Mesenchymal stem cell (in vitro differentiated cells and primary cell): Measurements from ENCODE around the gene RTN4.

Experiments used
- DNase-seq: peaks from one replicate; pipeline ENCODE4 v3.0.0-alpha.2; 2013
- H2AFZ ChIP-seq: one replicate; pipeline ENCODE4 v1.6.1; 2013; ENCODE audit warnings: low read depth, mild to moderate bottlenecking, control low read depth, inconsistent platforms, low read length, moderate library complexity
- H2AK5ac ChIP-seq: 2 replicates; pipeline ENCODE4 v1.6.1; 2013; ENCODE audit warnings: low read length, moderate library complexity, mild to moderate bottlenecking, inconsistent platforms; ENCODE audit not compliant: severe bottlenecking
- H2BK120ac ChIP-seq: one replicate; pipeline ENCODE4 v1.6.1; 2013; ENCODE audit warnings: low read depth, mild to moderate bottlenecking, inconsistent platforms, low read length, moderate library complexity
- H2BK12ac ChIP-seq, 2 experiments: one replicate each; pipeline ENCODE4 v1.6.1; 2013; ENCODE audit warnings: inconsistent platforms in 2 of 2, low read length in 2 of 2, mild to moderate bottlenecking in 2 of 2, moderate library complexity in 2 of 2, control low read depth in 1 of 2
- H2BK15ac ChIP-seq: one replicate; pipeline ENCODE4 v1.6.1; 2013; ENCODE audit warnings: mild to moderate bottlenecking, low read depth, inconsistent platforms; ENCODE audit not compliant: poor library complexity, severe bottlenecking
- H2BK5ac ChIP-seq: 2 replicates; pipeline ENCODE4 v1.6.1; 2013; ENCODE audit warnings: low read depth, mild to moderate bottlenecking, low read length, control low read depth, inconsistent platforms; ENCODE audit not compliant: poor library complexity, severe bottlenecking
- H3K14ac ChIP-seq, 2 experiments: one replicate each; pipeline ENCODE4 v1.6.1; 2013; ENCODE audit warnings: inconsistent platforms in 2 of 2, low read length in 2 of 2, control low read depth in 1 of 2, mild to moderate bottlenecking in 1 of 2, moderate library complexity in 1 of 2
- H3K18ac ChIP-seq, 2 experiments: one replicate each; pipeline ENCODE4 v1.6.1; 2013; ENCODE audit warnings: inconsistent platforms in 2 of 2, low read length in 2 of 2, control low read depth in 1 of 2, low read depth in 1 of 2, mild to moderate bottlenecking in 1 of 2
- H3K23ac ChIP-seq, 2 experiments: one replicate each; pipeline ENCODE4 v1.6.1; 2013; ENCODE audit warnings: inconsistent platforms in 2 of 2, low read length in 2 of 2, mild to moderate bottlenecking in 2 of 2, moderate library complexity in 2 of 2, control low read depth in 1 of 2
- H3K27ac ChIP-seq: 2 replicates; pipeline ENCODE4 v1.5.1; 2013; ENCODE audit warnings: mild to moderate bottlenecking, moderate library complexity, low read length, control low read depth, inconsistent platforms; ENCODE audit not compliant: poor library complexity, severe bottlenecking
- H3K27me3 ChIP-seq, 2 experiments: 2 replicates each; pipeline versions ENCODE4 v1.6.1 to v1.7.0; 2013; ENCODE audit warnings: low read length in 2 of 2, mild to moderate bottlenecking in 2 of 2, moderate library complexity in 2 of 2, control low read depth in 1 of 2, inconsistent platforms in 1 of 2; ENCODE audit not compliant: control insufficient read depth in 1 of 2, insufficient read depth in 1 of 2
- H3K36me3 ChIP-seq, 2 experiments: 2 replicates each; pipeline versions ENCODE4 v1.6.1 to v1.7.0; 2013; ENCODE audit warnings: low read length in 2 of 2, control low read depth in 1 of 2, inconsistent platforms in 1 of 2, low read depth in 1 of 2, mild to moderate bottlenecking in 1 of 2; ENCODE audit not compliant: insufficient read depth in 2 of 2, control insufficient read depth in 1 of 2
- H3K4ac ChIP-seq, 2 experiments: one replicate each; pipeline ENCODE4 v1.6.1; 2013; ENCODE audit warnings: inconsistent platforms in 2 of 2, low read length in 2 of 2, mild to moderate bottlenecking in 2 of 2, moderate library complexity in 2 of 2, control low read depth in 1 of 2, low read depth in 1 of 2
- H3K4me1 ChIP-seq: 2 replicates; pipeline ENCODE4 v1.6.1; 2013; ENCODE audit warnings: low read depth, low read length, control low read depth; ENCODE audit not compliant: control insufficient read depth, insufficient read depth
- H3K4me2 ChIP-seq: 2 replicates; pipeline ENCODE4 v1.6.1; 2013; ENCODE audit warnings: low read length, mild to moderate bottlenecking, inconsistent platforms; ENCODE audit not compliant: poor library complexity, severe bottlenecking
- H3K4me3 ChIP-seq, 2 experiments: 2 replicates each; pipeline versions ENCODE4 v1.5.1 to v1.7.0; 2013; ENCODE audit warnings: low read length in 2 of 2, mild to moderate bottlenecking in 2 of 2, control low read depth in 1 of 2, low read depth in 1 of 2; ENCODE audit not compliant: insufficient read depth in 1 of 2
- H3K79me1 ChIP-seq: replicated peaks from 2 replicates; pipeline ENCODE4 v1.6.1; 2013; ENCODE audit warnings: mild to moderate bottlenecking, control low read depth, low read length, inconsistent platforms; ENCODE audit not compliant: poor library complexity, severe bottlenecking
- H3K9ac ChIP-seq: 2 replicates; pipeline ENCODE4 v1.7.0; 2013; ENCODE audit warnings: mild to moderate bottlenecking, low read length, moderate library complexity
- H3K9me3 ChIP-seq: 2 replicates; pipeline ENCODE4 v1.7.0; 2013; ENCODE audit warnings: mild to moderate bottlenecking, low read length; ENCODE audit not compliant: control insufficient read depth
- H4K8ac ChIP-seq: one replicate; pipeline ENCODE4 v1.6.1; 2013; ENCODE audit warnings: inconsistent platforms, mild to moderate bottlenecking, low read length, moderate library complexity
- H4K91ac ChIP-seq: one replicate; pipeline ENCODE4 v1.6.1; 2013; ENCODE audit warnings: mild to moderate bottlenecking, low read length, inconsistent platforms
- WGBS: methylation state at CpG from one replicate; pipeline ENCODE4 v1.1.7; 2013; ENCODE audit warnings: mixed read lengths; 5-methylcytosine and 5-hydroxymethylcytosine counted together

The RTN4 gene

DNA sequence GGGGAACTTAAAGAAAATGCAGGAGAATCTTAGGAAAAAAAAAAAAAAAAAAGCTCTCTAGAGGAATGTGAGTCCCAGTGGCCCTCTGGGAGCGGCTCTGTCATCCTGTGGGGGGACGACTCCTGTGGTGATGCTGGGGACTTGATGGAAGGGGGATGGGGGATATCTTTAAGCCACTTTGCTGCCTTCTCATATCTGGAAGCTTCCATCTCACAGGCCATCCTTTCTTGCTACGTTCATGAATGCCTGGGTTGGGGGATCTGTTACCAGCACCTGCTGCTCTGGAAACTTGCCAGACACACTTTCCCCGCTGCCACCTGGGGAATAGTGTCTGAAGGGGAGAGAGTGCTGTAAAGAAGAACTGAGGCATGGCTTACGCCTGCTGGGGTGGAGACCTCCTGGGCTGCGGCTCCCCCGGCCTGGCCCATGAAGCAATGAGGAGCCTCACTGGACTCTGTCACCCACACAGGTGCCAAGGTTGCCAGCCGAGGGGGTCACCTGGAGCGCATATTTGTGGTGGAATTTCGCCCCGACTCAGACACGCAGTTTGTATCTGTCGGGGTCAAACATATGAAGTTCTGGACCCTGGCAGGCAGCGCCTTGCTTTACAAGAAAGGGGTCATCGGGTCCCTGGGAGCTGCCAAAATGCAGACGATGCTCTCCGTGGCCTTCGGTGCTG, 92.8 kb downstream of the RTN4 start:
- Histone ChIP-seq H3K27me3 (no peaks in the 10 kb centered on the region), H3K4me3 (no peak overlapping the region), H3K27ac (no peak overlapping the region), H2AFZ (no peak overlapping the region), H2BK120ac (no peak overlapping the region), H3K14ac (no peak overlapping the region), H3K9ac (no peak overlapping the region), H3K4me2 (no peak overlapping the region), H3K4me1 (peaks cover 4% of the 10 kb centered on the region), H3K18ac (no peak overlapping the region), H3K79me1 (no peaks in the 10 kb centered on the region), H2AK5ac (no peak overlapping the region), H2BK15ac (no peak overlapping the region), H3K23ac (no peak overlapping the region), H3K4ac (no peak overlapping the region), H3K9me3 (no peaks in the 10 kb centered on the region), H4K91ac (no peak overlapping the region), H4K8ac (no peak overlapping the region), H2BK5ac (no peak overlapping the region), H3K36me3 (no peaks in the 10 kb centered on the region), H2BK12ac (no peak overlapping the region)
- WGBS, result 95% methylated on average over 18 of the region's 18 CpGs
- no peak for DNase-seq

DNA sequence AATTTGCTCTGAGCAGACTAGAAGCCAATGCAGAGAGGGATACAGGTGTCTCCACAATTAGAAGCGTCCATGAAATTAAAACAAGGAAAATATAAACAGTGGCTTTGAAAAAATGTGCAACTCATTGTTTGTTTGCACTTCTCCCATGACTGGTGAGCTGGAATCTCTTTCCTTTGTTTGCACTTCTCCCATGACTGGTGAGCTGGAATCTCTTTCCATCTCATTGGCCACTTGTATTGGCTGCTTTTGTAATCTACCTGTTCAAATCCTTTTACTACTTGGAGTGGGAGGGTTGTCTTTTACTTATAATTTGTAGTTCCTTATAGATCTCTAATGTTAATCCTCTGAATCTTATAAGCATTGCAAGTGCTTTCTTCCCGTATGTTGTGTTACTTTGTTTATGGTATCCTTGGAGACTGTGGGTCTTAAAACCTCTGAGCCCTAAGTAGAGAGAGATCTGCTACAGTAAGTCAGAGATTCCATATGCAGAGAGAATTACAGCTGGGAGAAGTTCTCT, 94.1 kb downstream of the RTN4 start:
- no peak overlapping the region for H2BK120ac ChIP-seq
- no peak overlapping the region for H2AK5ac ChIP-seq
- no peak overlapping the region for H3K4me2 ChIP-seq
- 57% methylated on average over 2 of the region's 2 CpGs for WGBS
- no peak overlapping the region for H2BK12ac ChIP-seq
- H3K4ac ChIP-seq, result no peak overlapping the region
- no peak overlapping the region for H2BK15ac ChIP-seq
- H3K9ac ChIP-seq, result no peak overlapping the region
- H4K8ac ChIP-seq, result no peak overlapping the region
- H3K14ac ChIP-seq, result no peak overlapping the region
- peaks cover 4% of the 10 kb centered on the region for H3K4me1 ChIP-seq
- no peak overlapping the region for H2AFZ ChIP-seq
- H3K36me3 ChIP-seq, result no peaks in the 10 kb centered on the region
- no peak overlapping the region for H2BK5ac ChIP-seq
- no peak overlapping the region for H3K27ac ChIP-seq
- no peaks in the 10 kb centered on the region for H3K79me1 ChIP-seq
- peak; percentile 86 for DNase-seq
- no peaks in the 10 kb centered on the region for H3K27me3 ChIP-seq
- H3K4me3 ChIP-seq, result no peak overlapping the region
- no peak overlapping the region for H3K18ac ChIP-seq
- no peaks in the 10 kb centered on the region for H3K9me3 ChIP-seq
- no peak overlapping the region for H4K91ac ChIP-seq
- no peak overlapping the region for H3K23ac ChIP-seq

DNA sequence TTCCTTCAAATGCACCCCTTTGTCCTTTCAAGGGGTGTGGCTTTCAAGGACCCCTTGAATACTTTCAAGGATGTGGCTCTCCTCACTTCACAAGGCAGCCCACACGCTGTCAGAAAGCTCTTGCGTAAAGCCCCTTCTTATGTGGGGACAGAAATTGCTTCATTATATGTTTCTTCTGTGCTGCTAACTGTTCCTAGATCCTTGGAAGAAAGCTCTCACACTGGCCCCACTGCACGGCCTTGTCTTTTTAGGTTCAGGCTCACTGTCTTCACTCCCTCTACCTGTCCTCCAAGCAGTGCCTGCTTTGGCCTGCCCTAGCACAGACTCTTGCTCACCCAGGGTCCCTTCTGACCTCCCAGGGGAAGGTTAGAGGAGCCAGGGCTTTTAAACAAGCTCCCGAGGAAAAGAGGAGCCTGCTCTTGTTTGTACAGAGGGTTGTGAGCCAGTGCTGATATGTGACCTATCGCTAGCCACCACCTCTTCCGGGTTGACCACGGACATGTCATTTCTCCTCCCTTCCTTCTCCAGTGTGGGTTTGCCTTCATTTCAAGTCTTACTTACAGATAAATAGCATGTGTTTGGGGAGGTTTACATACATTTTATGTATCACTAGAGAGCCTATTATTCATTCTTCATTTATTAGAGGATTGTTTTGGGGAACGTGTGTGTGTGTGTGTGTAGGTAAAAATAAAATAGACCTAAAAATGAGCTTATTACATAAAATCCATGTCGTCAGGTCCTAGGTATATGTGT, 94.7 kb downstream of the RTN4 start:
- H2BK12ac ChIP-seq, result no peak overlapping the region
- H3K4me1 ChIP-seq, result peaks cover 4% of the 10 kb centered on the region
- DNase-seq, result no peak
- H3K4me3 ChIP-seq, result no peak overlapping the region
- H3K79me1 ChIP-seq, result no peaks in the 10 kb centered on the region
- H3K9ac ChIP-seq, result no peak overlapping the region
- no peak overlapping the region for H2BK120ac ChIP-seq
- no peak overlapping the region for H3K4ac ChIP-seq
- H2BK5ac ChIP-seq, result no peak overlapping the region
- H3K4me2 ChIP-seq, result no peak overlapping the region
- H3K14ac ChIP-seq, result no peak overlapping the region
- H4K91ac ChIP-seq, result no peak overlapping the region
- H2AK5ac ChIP-seq, result no peak overlapping the region
- no peaks in the 10 kb centered on the region for H3K27me3 ChIP-seq
- no peaks in the 10 kb centered on the region for H3K36me3 ChIP-seq
- H3K23ac ChIP-seq, result no peak overlapping the region
- H4K8ac ChIP-seq, result no peak overlapping the region
- H2AFZ ChIP-seq, result no peak overlapping the region
- no peaks in the 10 kb centered on the region for H3K9me3 ChIP-seq
- 88% methylated on average over 7 of the region's 9 CpGs for WGBS
- no peak overlapping the region for H3K18ac ChIP-seq
- H3K27ac ChIP-seq, result no peak overlapping the region
- no peak overlapping the region for H2BK15ac ChIP-seq

DNA sequence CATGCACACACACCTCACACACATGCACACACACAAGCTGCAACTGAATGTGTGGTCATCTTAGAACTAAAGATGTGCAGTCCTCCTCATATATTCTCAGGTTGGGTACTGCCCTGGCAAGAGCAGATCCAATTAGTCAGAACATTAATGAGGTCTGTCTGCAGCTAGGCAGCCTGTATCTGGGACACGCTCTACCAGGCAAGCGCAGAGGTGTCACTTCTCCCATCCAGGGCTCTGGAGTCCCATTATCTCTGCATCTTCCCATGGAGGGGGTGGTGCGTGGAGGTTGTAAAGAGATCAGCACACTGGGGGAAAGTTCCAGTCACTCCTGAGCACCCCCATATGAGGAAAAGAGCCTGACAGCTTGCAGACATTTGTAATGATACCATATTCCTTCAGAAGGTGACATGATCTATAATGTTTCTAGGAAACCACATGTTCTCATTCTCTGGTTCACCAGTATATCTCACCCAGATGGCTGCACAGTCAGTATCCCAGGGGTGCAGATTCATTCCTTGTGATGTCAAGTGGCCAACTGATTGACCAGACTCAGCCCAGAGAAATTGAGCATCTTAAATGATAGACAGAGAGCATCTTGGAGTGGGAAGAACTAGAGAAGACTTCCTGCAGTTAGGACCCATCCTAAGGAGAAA, 95.4 kb downstream of the RTN4 start:
- no peak overlapping the region for H3K18ac ChIP-seq
- H3K36me3 ChIP-seq, result no peaks in the 10 kb centered on the region
- H3K9me3 ChIP-seq, result no peaks in the 10 kb centered on the region
- H3K79me1 ChIP-seq, result no peaks in the 10 kb centered on the region
- no peak overlapping the region for H3K27ac ChIP-seq
- H3K4ac ChIP-seq, result no peak overlapping the region
- no peak overlapping the region for H3K4me3 ChIP-seq
- no peak overlapping the region for H3K9ac ChIP-seq
- H3K14ac ChIP-seq, result no peak overlapping the region
- H2BK5ac ChIP-seq, result no peak overlapping the region
- H2BK120ac ChIP-seq, result no peak overlapping the region
- H3K4me2 ChIP-seq, result no peak overlapping the region
- no peak for DNase-seq
- H4K8ac ChIP-seq, result no peak overlapping the region
- H3K27me3 ChIP-seq, result no peaks in the 10 kb centered on the region
- no peak overlapping the region for H4K91ac ChIP-seq
- no peak overlapping the region for H3K23ac ChIP-seq
- no peak overlapping the region for H2BK15ac ChIP-seq
- no peak overlapping the region for H2AK5ac ChIP-seq
- 100% methylated on average over 1 of the region's 3 CpGs for WGBS
- H2BK12ac ChIP-seq, result no peak overlapping the region
- no peak overlapping the region for H2AFZ ChIP-seq
- H3K4me1 ChIP-seq, result peaks cover 2% of the 10 kb centered on the region
